A673 (cell line): ENCODE data around the gene LIMS4.
"Not testable (repeated sequence)": the region's sequence is repeated elsewhere in the genome, so short reads cannot be mapped to it uniquely, and the experiment has no call there.

Experiments used
- CTCF ChIP-seq: fragments of 300-800, 200-600 bp; sonication (generic); conservative IDR thresholded peaks from 2 replicates; pipeline ENCODE4 v1.5.1; 2017; ENCODE audit warnings: low read depth, mild to moderate bottlenecking, antibody characterized with exemption, low read length, moderate library complexity, mixed read lengths
- EZH2 ChIP-seq: fragments of 200-600 bp; sonication (generic); IDR thresholded peaks from 2 replicates; pipeline ENCODE4 v1.6.1; 2017; ENCODE audit warnings: borderline replicate concordance, low read depth, mild to moderate bottlenecking, mixed read lengths, antibody characterized with exemption, low read length; ENCODE audit not compliant: poor library complexity, severe bottlenecking

DNA sequence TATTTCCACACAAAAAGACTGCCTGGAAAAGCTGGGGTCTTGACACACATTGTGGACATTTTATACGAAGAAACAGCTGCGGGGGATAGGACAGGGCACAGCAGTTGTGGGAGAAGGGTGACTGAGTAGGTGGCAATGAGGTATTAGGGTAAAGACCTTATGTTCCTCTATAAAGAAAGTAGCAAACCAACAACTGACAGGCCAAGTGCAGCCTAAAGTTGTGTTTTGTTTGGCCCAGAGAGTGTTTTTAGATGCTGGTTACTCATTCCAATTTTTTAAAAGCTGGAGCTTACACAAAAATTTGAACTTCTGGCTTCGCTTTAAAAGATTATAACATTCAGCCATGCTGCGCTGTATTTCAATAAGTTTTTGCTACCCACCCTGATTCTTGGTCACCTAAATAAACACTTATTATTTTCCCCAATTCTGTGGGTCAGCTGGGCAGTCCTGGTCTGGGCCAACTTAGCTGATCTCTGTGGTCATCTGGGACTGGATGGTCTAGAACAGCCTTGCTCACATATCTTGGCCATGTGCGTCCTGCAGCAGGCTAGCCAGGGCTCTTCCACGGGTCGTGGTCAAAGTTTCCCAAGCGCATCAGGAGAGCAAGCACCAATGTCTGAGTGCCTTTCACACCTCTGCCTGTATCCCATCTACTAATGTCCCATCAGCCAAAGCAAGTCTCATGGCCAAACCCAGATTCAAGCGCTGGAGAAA is 51.8 kb downstream of the LIMS4 start:
- not testable (repeated sequence) for TF ChIP-seq CTCF, EZH2
